ENCODE results near the gene HEATR3.

The HEATR3 gene

DNA sequence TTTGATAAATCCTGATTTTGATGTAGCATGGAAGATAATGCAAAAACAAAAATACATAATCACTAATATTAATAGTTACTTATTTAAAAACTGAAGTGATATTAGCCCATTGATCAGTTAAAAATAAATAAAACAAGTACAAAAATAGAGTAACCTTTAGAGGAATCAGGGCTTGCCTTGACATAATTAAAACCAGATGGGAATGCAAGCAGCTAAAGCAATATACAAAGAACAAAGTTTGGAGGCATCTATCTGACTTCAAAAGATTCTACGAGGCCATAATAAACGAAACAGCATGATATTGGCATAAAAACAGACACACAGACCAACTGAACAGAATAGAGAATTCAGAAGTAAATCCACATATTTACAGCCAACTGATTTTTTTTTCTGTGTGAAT is 15.0 kb upstream of the HEATR3 start:
- no peak for DNase-seq (ENCODE audit: low read depth in 1 of 2, low spot score in 1 of 2)

DNA sequence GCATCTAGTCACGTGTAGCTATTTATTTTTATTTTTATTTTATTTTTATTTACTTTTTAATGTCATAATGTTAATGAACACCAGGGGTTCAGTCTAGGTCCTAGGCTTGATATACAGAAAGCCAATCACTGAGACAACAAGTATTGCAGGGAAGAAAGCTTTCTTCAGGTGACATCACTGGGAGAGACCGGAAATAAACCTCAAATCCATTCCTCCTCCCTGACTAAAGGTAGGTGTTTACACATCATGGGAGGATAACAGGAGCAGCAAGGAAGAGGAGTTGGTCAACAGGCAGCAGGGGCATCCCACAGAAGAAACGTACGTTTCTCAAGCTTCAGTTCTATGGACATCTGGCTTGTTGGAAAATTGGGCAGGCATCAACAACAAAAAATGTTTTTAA is 9.5 kb upstream of the HEATR3 start:
- no peak for DNase-seq (ENCODE audit: low read depth in 1 of 2, low spot score in 1 of 2)

DNA sequence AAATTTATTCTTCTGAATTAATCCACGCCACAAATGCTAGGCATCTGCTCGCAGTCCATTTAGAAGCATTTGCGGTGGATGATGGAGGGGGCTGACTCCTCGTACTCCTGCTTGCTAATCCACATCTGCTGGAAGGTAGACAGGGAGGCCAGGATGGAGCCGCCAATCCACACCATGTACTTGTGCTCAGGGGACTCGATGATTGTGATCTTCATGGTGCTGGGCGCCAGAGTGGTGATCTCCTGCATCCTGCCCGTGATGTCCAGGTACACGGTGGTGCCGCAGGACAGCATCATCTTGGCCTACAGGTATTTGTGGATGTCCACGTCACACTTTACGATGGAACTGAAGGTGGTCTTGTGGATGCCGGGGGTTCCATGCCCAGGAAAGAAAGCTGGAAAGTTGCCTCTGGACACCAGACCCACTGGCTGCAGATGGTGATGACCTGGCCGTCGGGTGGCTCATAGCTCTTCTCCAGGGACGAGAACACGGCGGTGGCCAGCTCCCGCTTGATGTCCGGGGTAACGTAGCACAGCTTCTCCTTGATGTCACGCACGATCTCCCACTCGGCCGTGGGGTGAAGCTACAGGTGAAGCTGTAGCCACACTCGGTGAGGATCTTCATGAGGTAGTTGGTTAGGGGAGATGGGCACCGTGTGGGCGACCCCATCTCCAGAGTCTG is 7.5 kb upstream of the HEATR3 start:
- DNase-seq (ENCODE audit: low read depth in 1 of 2, low spot score in 1 of 2): no peak

DNA sequence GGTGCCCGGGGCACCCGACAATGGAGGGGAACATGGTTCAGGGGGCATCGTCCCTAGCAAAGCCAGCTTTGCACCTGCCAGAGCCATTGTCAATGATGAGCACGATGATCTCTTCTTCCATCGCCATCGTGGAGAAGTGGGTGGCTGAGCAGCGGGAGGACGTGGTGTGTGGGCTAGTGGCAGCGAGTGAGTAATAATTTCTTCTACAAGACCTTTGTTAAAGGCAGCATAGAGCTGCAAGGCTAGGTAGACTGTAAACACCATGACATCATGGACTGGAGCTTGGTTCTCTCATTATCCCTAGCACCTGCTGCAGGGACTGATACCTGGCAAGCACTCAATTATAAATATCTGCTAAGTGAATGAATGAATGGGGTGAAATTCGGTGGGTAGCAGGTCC is 6.7 kb upstream of the HEATR3 start:
- no peak for DNase-seq (ENCODE audit: low read depth in 1 of 2, low spot score in 1 of 2)

DNA sequence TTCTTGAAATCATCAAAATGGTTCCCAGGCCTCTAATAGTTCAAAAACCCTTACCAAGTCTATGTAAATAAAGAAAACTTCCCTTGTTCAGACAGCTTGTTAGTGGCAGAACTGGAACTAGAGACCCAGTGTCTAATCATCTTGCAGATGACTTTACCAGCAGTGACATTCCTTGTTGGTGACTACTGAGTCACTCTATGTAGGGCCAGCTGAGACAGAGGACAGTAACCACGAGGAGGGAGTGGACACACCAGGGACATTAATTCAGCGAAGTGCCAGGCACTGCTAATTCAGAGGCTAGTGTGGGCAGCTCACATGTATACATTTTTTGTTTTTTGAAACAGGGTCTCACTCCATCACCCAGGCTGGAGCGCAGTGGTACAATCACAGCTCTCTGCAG is 6.1 kb upstream of the HEATR3 start:
- no peak for DNase-seq (ENCODE audit: low read depth in 1 of 2, low spot score in 1 of 2)

DNA sequence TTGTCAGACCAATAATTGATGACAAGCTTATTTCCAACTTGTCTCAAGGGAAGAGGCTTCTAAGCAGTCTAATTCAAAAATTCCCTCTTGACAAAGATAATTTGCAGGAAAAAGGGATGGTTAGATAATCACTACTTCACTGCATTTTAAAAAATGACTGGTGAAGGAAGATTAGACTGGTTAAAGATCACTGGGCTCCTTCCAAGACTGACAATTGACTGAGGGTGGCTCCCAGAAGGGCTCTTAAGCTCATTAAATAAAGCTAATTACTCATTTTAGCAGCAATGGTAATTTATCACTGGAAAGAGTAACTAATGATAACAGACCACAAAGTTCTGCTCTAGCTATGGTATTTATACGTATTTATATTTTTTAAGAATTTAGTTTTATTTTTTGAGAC is 4.4 kb upstream of the HEATR3 start:
- no peak for DNase-seq (ENCODE audit: low read depth in 1 of 2, low spot score in 1 of 2)

DNA sequence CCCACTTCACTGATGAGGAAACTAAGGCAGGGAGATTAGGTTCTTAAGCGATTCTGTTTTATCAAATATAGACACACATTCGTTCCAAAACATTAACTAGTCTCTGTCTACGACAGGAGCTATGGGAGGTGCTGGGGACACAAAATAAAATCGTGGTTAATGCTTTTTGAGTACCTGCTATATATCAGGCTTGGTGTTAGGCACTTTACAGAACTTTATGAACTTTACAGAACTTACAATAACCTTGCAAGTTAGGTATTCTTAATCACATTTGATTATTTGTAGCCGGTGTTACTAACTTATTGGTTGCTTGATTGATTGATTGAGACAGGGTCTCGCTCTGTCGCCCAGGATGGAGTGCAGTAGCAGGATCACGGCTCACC is 538 bp upstream of the HEATR3 start:
- DNase-seq (ENCODE audit: low read depth in 1 of 2, low spot score in 1 of 2): no peak

DNA sequence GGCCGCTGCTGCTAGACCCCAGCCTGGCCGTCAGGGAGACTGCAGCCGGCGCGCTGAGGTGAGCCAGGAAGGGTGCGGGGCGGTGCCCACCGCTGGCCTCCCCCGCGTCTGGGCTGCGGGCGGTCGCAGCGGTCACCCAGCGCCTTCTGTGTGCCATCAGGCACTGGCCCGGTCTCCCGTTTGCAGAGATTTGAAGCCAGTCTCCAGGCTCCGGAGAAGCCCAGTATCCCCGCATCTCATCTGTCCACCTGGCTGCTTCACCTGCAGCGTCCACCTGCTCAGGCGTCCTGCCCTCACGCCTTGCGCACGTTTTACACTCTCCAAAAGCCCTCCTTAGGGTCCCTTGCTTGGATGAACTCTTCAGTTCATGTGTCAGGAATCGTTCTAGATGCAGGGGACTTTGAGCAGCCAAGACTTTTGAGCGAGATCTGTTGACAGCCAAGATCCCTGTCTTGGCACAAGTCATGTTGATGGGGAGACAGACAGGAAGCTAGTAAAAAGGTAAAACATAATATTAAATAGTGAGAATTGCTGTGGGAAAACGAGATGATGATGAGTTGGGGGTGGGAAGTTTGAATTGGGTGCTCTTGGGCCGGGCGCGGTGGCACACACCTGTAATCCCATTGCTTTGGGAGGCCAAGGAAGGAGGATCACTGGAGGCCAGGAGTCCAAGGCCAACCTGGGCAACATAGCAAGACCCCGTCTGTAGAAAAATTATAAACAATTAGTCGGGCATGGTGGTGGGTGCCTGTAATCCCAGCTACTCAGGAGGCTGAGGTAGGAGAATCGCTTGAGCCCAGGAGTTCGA is 916 bp downstream of the HEATR3 start:
- DNase-seq (ENCODE audit: low read depth in 1 of 2, low spot score in 1 of 2): no peak

DNA sequence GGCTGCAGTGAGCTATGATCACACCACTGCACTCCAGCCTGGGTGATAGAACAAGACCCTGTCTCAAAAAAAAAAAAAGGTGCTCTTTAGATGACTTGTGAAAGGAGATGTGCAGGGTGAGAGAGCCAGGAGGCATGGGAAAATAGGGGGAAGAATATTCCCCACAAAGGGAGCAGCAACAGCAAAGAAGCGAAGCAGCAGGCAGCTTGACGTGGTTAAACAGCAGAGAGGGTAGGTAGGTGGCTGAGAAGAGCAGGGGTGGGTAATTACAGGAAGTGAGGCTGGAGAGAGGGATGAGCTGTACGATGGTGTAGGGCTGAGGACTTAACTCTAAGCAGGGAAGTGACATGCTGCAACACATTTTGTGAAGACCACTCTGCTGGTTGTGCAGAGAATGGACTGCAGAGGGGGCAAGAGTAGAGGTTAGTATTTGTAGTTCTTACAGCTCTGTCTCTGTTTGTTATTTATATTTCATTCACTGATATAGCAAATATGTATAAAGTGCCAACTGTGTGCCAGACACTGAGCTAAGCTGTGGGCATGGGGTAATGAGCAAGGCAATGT is 1.6 kb downstream of the HEATR3 start:
- no peak for DNase-seq (ENCODE audit: low read depth in 1 of 2, low spot score in 1 of 2)

DNA sequence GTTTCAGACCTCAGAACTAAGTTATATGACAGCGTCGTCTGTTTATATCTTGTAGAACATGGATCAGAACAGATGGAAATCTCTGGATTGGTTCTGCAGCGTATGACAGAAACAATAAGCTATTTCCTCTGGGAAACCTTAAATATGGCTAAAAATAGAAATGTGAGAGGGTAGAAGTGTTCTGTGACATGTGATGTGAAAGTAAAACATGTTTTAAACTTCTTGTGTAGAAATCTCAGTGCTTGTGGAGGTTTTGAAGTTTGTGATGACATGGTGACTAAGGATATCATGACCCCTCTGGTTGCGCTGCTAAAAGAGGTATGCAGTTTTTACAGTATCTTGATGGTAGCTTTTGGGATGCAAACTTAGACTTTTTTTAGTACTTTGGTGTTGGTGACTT is 2.8 kb downstream of the HEATR3 start:
- DNase-seq (ENCODE audit: low read depth in 1 of 2, low spot score in 1 of 2): no peak

DNA sequence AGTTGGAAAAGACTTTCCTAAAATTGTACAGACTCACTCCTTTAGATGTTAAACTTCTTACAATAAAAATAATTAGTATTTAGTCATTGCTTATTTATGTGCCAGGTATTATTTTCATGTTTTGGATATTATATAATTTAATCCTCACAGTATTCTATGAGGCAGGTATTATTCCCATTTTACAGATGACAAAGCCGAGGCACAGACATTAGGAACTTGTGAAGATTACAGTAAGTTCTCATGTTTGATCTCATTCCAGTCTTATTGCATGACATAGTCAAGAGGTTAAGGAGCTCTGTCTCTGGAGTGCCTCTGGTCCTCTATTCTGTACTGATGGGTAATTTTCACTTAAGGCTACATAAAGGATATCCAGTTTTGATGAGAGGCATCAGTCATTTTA is 3.3 kb downstream of the HEATR3 start:
- DNase-seq (ENCODE audit: low read depth in 1 of 2, low spot score in 1 of 2): no peak

DNA sequence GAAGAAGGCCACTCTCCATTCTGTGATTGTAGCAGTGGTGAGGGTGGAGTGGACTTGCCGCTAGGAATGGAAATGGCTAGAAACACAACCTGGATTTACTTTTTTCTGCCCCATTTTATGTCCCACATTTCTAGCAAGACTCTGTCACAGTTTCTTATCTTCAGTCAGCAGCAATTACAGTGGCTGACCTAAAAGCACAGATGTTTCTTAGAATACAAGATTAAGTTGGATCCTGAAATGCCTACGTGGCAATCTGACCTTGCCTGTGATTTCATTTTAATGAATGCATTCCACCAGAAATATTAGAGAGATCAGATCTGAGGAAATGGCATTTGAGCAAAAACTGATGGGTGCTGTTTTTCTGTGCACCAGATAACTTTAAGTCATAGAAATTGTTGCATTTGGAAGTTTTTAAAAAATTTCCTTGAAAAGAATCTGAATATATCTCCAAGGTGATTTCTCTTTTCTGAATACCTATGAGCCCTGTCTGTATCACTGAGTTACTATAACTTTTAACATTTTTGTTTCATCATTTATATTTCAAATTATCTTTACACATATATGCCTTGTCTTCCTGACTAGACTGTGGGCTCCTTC is 5.4 kb downstream of the HEATR3 start:
- no peak for DNase-seq (ENCODE audit: low read depth in 1 of 2, low spot score in 1 of 2)

DNA sequence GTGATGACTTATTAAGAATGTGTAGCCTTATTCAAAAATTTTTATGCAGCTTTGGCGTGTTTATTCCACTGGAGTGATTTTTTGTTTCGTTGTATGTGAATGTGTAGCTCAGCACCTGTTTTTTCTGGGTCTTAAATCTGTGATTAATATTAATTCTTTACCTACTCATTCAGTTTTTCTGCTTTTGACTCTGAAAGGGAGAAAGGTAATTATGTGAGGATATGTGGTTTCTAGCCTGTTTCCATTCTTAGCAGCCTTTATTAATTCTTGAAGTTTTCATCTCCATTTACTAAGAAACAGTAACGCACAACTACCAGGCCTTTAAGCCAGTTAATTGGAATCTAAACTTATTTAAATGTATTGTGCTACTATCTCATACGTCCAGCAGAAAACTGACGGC is 7.0 kb downstream of the HEATR3 start:
- DNase-seq (ENCODE audit: low read depth in 1 of 2, low spot score in 1 of 2): no peak

DNA sequence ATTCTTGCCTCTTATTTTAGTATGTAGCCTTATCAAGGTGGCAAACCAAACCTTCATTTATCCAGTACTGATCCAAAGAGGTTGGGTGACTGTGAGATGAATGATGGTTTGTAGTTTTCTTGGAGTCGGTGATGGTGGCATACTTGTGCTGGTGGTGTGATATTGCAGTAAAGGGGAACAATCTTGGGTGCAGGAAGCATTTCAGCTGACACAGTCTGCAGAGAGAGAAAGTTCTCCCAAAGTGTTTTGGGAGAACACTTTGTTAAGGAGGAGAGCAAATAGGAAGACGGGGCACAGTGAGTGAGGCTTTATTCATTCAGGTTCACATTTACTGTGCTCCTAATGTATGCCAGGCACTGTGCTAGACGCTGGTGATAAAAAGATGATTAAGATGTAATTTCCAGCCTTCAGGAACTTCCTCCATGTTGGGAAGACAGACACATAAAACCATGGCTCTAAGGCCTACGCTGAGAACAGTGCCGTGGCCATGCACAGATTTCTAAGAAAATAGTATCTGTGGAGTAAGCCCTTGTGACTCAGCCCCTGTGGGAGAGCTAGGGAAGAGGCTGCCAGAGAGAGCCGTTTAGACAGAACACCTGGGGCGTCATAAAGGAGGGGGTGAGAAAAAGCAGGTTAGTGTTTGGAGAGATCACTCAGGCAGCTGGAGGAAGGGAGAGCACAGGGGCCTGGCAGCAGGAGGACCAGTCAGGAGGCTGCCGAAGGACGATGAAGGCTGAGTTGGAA is 13.8 kb downstream of the HEATR3 start:
- DNase-seq (ENCODE audit: low read depth in 1 of 2, low spot score in 1 of 2): no peak

DNA sequence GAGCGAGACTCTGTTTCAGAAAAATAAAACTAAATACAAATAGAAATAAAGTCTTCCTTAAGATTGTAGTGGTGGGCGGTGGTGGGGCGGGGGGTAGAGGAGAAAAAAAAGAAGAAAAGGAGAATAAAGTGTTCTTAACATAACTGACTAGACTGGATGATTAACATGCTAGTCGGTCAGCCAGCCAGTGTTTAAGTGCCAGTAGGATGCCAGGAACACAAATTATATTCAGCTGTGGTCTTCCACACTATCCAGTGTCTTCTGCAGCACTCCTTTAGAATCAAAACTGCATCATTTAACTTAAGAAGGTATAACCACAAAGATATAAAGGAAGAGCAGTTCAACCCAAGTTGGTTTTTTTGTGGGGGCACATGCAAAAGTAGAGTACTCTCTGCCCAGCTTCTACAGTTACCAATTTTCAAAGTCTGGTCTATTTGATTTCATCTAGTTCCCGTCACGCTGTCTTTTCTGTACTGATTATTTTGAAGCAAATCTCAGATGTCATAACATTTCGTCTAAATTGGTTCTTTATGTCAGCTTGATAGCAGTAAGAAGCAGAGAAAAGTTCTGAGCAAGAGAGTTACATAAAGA is 15.8 kb downstream of the HEATR3 start:
- no peak for DNase-seq (ENCODE audit: low read depth in 1 of 2, low spot score in 1 of 2)

DNA sequence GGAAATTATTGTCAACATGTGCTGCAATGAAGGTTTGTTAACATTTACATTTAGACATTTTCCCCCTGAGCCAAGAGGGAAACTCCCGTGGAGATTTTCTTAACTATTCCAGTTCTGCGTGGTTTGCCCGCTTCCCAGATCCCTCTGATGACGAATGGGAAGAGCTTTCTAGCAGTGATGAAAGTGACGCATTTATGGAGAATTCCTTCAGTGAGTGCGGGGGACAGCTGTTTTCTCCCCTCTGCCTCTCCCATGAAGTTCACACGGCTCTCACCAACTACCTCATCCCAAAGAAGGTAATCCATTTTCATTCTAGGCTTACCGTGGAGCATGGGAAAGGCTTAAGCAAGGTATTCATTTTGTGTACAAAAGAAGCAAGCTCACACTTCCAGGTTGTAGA is 18.2 kb downstream of the HEATR3 start:
- no peak for DNase-seq (ENCODE audit: low read depth in 1 of 2, low spot score in 1 of 2)

DNA sequence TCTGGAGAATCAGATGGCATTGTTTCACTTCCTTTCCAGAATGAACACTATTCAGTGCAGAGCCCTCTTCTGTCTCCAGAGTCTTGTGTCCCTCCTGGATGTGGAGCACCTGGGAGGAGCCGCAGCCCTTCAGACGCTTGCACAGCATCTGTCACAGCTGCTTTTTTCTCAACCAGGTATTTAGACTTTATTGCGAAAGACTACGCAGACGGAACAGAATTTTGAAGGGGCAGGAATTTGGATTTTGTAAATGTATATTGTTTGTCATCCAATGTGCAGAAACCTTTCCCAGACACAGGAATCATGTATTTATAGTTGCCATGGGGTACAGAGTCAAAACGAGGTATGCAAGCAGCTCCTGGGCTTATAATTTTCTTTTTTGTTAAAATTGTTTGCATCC is 20.4 kb downstream of the HEATR3 start:
- DNase-seq (ENCODE audit: low read depth in 1 of 2, low spot score in 1 of 2): no peak

DNA sequence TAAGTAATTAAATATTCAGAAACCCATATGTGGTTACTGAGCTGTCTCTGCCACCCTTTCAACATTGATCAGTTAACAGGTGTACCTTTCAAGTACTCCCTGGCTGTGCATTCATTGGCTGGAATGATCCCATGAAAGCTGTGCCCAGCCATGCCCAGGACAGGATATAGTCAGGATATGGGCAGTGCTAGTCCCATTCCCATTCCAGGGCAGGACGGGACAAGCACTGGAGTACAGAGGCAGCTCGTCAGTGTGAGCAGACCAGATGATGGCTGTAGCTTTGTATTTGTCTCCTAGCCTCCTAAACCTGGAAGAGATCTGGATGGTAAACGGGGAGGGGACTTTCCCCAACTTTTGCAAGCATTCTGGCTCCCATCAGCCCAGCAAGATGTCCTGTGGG is 22.5 kb downstream of the HEATR3 start:
- no peak for DNase-seq (ENCODE audit: low read depth in 1 of 2, low spot score in 1 of 2)

DNA sequence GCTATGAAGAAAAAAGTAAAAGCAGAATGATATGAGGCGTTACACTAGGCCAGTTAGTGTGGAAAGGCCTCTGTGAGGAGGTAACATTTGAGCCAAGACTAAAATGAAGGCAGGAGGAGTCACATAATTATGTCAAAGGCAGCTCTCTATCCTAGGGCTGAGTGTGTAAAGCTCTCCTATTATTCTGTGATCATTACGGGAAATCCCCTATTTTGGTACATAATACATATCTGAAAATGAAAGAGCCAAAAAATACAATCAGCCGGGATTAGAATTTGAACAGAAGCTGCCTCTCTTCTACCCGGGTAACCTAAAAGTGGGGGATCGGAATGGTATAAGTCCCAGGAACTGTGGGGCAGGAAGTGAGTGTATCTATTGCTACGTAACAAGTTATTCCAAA is 27.1 kb downstream of the HEATR3 start:
- no peak for DNase-seq (ENCODE audit: low read depth in 1 of 2, low spot score in 1 of 2)

DNA sequence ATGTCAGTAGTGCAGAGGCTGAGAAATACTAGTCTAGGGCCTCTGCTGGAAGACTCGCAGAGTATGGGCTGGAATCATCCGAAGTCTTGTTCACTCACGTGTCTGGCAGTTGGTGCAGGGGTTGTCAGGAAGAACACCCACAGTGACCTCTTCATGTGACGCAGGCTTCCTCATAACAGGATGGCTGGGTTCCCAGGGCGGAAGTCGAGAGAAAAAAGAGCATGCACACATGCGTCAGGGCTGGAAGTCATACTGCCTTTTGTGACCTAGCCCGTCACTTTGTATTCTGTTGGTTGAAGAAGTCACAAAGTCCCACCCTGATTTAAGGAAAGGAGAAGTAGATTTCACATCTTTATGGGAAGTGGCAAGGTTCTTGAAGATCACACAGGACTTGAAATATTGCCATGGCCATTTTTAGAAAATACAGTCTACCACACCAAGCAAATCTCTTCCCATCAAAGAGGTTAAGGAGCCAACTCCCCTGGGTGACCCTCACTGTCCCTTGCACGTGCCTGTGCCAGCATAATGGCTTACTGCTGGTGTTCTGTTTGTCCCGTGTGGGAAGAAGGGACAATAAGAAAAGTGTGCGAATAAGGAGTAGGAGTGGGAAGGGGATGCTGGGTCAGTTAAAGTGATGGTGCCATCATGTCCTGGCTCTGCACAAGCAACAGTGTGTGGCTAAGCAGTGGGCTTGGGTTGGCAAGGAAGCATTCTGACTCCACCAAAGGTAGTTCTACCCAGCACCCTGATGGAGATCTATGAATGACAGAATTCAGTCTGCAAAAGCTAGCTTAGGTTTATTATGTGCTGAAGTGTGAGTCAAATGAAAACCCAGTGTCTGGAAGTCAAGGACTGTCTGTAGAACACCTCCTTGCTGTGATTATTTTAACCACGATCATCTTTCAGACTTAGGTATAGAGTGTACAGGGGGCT is 28.1 kb downstream of the HEATR3 start:
- DNase-seq (ENCODE audit: low read depth in 1 of 2, low spot score in 1 of 2): no peak
